ENCODE measurements around the gene RTN1.

Gene RTN1

GRCh38 chr14:59848671-59849070 is 21.9 kb downstream of the RTN1 start:
- no peak for FAIRE-seq

- no peak for FAIRE-seq
These were observed 22.9 kb downstream of the RTN1 start for GRCh38 chr14:59847711-59848110.

- FAIRE-seq: no peak
These were observed 24.0 kb downstream of the RTN1 start for GRCh38 chr14:59846595-59846994.

GRCh38 chr14:59845245-59845644 is 25.3 kb downstream of the RTN1 start:
- no peak for FAIRE-seq

DNA sequence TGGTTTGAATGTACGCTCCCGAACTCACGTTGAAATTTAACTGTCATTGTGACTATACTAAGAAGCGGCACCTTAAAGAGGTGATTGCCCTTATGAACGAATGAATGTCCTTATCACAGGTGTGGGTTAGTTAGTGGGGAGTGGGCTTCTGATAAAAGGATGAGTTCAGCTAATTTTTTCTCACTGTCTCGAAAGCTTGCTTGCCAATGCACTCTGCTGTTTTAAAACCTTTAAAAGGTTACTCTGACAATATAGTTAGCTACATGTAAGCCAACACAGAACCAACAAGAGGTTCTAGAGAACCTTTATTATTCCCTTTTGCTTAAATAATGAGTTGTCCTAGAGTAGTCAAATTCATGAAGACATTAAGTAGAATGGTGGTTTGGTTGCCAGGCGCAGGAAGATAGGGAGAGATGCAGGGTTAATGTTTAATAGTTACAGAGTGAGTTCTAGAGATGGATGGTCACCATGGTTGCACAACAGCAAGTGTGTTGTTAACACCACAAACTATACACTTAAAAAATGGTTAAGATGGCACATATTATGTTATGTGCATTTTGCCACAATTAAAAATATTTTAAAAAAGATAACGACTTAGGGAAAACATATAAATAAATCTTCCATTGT is 26.3 kb downstream of the RTN1 start:
- FAIRE-seq: no peak

DNA sequence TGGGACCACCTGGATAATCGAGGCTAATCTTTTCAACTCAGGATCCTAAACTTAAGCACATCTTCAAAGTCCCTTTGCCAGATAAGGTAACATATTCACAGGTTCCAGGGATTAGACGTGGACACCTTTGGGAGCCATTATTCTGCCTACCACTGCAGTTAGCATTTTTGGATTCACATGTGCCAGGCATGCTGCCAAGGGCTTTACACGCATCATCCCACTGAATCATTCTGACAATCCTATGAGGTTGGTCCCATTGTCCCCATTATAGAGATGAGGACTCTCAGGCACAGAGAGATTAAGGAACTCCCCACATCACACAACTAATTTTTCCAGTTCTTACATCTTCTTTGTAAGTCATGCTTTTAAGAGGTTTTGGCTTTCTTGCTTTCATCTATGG is 34.5 kb downstream of the RTN1 start:
- no peak for FAIRE-seq

- FAIRE-seq: no peak
These were observed 37.8 kb downstream of the RTN1 start for GRCh38 chr14:59832653-59833294.

- FAIRE-seq: no peak
These were observed 39.4 kb downstream of the RTN1 start for GRCh38 chr14:59831121-59831730.

DNA sequence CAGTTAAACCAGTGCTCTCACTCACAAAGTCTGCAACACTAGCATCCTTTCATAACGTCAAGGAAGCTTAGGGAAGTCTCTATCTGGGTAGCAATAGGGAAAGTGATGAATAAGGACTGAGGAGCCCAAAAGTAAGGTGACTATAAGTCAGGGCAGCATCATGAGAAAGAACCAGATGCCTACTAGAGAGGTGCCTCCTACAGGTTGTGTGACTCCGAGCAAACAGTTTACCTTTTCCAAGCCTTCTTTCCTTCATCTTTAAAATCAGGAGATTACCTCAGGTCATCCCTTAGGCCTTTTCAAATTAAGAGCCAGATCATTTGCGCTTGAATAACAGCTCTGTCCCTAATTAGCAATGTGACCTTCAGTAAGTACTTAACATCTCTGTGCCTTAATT is 40.2 kb downstream of the RTN1 start:
- FAIRE-seq: no peak

- no peak for FAIRE-seq
These were observed 40.9 kb downstream of the RTN1 start for GRCh38 chr14:59829469-59830337.

DNA sequence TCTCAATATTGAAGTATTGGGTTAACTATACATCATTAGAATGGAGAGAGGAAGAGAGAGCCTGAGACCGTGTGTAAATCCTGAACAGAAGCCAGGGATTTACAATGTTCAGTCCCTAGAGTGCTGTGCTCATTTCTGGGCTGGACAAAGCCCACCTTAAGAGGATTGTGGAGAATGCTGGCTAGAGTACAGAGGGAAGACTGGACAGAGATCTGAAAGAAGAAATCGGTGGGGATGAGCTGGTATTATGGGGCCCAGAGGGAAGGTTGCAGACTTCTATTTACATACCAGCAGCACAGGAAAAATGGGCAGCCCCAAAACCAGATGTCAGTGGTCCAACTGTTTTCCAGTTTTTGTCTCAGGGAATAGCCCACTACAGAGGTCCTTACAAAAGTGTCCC is 42.3 kb downstream of the RTN1 start:
- FAIRE-seq: no peak

DNA sequence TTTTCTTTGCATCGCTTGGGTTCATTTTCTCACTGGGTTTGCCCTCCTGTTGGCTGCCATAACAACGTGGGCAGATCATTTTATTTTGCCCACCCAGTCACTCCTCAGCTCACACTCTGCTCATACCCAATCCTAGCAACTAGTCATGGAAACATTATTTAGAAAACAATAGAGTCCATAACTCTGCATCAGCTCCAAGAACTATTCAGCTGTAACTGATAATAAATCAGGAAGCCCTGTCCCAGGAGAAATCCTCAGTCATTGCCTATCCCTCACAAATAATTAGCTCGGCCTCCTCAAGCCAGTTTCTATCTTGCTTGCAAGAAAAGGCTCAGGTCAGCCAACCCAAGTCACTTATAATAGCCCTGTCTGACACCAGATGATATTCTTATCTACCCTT is 43.2 kb downstream of the RTN1 start:
- FAIRE-seq: no peak

DNA sequence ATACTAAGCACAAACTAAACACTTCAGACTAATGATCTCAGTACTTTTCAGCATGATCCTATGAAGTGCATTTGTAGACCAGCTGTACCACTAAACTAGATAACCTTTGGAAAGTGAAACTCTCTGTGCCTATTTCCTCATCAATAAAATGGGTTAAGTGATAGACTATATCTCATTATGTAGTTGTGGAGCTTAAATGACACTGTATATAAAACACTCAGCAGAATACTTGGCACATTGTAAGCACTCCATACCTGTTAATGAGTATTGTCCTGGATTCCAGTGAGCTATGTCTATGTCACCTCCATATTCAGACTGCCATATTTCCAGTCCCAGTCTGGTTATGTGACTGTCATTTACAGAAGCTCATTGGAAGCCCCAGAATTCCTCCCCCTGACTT is 44.4 kb downstream of the RTN1 start:
- no peak for FAIRE-seq

GRCh38 chr14:59823179-59823578 is 47.4 kb downstream of the RTN1 start:
- FAIRE-seq: no peak

- no peak for FAIRE-seq
These were observed 51.0 kb downstream of the RTN1 start for GRCh38 chr14:59819446-59820088.

- FAIRE-seq: no peak
These were observed 53.6 kb downstream of the RTN1 start for GRCh38 chr14:59816941-59817340.

- FAIRE-seq: no peak
These were observed 55.6 kb downstream of the RTN1 start for GRCh38 chr14:59814988-59815387.

GRCh38 chr14:59811815-59812214 is 58.8 kb downstream of the RTN1 start:
- FAIRE-seq: no peak

- no peak for FAIRE-seq
These were observed 59.5 kb downstream of the RTN1 start for GRCh38 chr14:59811073-59811472.

DNA sequence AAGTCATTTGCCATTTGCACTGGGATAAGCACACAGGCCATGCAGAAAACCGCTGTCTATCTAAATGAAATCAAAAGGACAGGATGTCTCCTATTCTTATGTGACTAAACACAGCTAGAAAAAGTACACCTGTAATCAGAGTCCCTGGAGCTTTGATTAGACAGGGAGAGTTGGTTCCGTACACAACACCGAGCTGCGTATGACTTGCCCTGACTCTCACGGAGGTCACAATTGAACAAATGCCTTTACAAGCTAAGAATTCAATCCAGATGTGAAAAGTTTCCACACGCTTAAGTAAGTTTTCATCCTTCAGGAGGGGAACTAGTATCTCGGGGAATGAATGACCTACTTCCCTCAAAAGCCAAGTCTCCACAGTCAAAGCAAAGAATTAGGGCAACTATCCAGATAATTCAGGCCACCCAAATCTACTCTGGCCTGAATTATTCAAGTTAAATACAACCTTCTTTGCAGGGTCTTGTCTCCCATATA is 67.5 kb downstream of the RTN1 start:
- FAIRE-seq: no peak

DNA sequence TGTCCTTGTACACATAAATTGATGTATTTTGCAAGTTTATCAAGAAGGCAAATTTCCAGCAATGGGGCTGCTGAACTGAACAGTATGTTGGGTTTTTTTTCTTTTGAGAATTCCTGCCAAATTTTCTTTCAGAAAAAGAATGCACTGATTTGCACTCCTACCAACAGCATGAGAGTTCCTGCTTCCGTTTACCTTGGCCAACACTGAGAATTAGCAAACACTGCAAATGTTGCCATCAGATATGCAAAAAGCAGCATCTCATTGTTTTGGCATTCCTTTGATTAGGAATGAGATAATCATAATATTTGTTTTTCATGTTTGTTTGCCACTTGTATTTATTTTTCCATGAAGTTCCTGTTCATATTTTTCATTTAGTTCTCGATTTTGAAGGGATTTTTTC is 82.4 kb downstream of the RTN1 start:
- FAIRE-seq: no peak

DNA sequence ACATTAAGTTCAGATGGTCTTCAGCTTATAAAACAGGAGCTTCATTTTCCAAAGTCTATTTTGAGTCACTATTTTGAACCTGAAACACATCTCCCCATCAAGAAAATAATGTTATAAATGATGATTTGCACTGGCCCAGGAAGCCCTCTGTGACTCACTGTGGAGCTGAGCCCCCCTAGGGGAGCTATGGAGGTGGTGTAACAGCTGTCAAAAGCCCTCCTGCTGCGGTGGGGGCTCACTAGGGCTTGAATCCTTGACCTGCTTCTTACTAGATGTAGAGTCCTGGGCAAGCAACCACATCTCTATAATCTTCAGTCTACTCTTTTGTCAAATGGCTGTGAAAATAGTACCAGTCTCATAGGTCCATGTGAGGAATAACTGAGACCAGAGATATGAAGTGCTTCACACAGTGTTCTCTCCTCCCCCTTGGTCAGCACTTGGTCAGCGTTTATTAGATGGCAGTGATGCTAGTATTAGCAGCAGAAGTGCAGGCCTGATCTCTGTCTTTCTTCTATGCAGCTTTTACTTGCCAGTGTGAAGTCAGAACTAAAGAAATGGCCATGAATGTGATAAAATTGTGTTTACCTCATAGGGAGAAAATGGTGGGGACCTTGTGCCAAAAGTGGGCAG is 83.4 kb downstream of the RTN1 start:
- no peak for FAIRE-seq
